Panc1 (cell line): ENCODE measurements around the gene VPS16.

Source experiments
- POLR2AphosphoS5 ChIP-seq: IDR thresholded peaks from 2 replicates; pipeline ENCODE4 v1.6.1; 2012; ENCODE audit warnings: mild to moderate bottlenecking, low read depth, low read length, moderate library complexity
- TF ChIP-seq, protein P1 (sequence below): fragments of 450-650 bp; IDR thresholded peaks from 2 replicates; pipeline ENCODE4 v1.5.1; 2017; ENCODE audit warnings: mild to moderate bottlenecking

DNA sequence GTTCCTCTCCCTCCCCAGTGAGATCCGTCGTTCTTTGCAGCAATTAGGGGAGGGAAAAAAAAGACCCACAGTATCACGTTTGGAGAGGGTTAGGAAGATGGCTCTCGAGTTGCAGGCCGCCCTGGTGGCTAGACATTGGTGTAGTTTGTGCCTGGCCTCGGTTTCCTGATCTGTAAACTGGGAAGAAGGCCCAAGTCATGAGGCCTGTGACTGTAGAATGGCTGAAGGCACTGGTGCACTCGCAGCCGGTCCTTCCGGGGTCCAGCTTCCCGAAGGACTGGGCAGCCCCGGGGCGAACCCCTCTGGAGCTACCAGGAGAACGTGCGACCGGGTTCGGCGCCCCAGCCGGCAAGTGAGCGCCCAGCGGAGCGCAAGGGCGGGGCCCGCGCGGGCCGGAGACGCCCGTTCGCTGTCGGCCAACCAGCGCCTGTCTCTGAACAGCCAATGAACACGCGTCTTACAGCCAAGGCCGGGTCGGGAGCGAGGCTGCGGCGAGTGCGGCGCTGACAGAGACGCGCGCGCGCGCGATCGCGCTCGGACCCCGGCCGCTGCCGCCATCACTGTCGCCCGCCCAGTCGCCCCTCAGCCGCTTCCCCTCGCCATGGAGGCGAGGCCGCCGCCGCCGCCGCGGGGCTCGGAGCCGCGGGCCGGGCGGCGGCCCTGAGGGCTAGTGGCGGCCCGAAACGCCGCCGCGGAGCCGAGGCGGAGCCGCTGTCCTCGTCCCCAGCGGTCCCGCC, 32.6 kb downstream of the VPS16 start, which contains the start of gene PTPRA:
- TF ChIP-seq POLR2AphosphoS5, result peak; percentile 98
- TF ChIP-seq, protein P1, sequence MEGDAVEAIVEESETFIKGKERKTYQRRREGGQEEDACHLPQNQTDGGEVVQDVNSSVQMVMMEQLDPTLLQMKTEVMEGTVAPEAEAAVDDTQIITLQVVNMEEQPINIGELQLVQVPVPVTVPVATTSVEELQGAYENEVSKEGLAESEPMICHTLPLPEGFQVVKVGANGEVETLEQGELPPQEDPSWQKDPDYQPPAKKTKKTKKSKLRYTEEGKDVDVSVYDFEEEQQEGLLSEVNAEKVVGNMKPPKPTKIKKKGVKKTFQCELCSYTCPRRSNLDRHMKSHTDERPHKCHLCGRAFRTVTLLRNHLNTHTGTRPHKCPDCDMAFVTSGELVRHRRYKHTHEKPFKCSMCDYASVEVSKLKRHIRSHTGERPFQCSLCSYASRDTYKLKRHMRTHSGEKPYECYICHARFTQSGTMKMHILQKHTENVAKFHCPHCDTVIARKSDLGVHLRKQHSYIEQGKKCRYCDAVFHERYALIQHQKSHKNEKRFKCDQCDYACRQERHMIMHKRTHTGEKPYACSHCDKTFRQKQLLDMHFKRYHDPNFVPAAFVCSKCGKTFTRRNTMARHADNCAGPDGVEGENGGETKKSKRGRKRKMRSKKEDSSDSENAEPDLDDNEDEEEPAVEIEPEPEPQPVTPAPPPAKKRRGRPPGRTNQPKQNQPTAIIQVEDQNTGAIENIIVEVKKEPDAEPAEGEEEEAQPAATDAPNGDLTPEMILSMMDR, result no peak
